Liver (tissue), 9 donors: ENCODE results near the gene UGT2A2. TPM values are rescaled to one million over a fixed set of nuclear protein-coding genes. Genes with fewer than 3 reads are reported as not detected.

Experiments
- DNase-seq: peaks from one replicate; pipeline ENCODE4 v3.0.0-alpha.2; 2017; ENCODE audit warnings: low spot score
- H3K27ac ChIP-seq, 2 donors: one replicate each; pipeline ENCODE4 v1.7.0; 2013; ENCODE audit warnings: inconsistent platforms in 2 of 2, low read length in 2 of 2, control low read depth in 1 of 2, low read depth in 1 of 2, mild to moderate bottlenecking in 1 of 2
- H3K27me3 ChIP-seq, 4 donors: one replicate each; pipeline versions ENCODE4 v1.6.1 to v1.7.0; 2013; ENCODE audit warnings: low read length in 3 of 4, inconsistent platforms in 1 of 4, mild to moderate bottlenecking in 1 of 4, moderate library complexity in 1 of 4; ENCODE audit not compliant: control insufficient read depth in 4 of 4, insufficient read depth in 4 of 4
- H3K36me3 ChIP-seq, 4 donors: one replicate each; pipeline versions ENCODE4 v1.6.1 to v1.7.0; 2013; ENCODE audit warnings: low read length in 3 of 4, mild to moderate bottlenecking in 3 of 4, low read depth in 1 of 4, moderate library complexity in 1 of 4; ENCODE audit not compliant: control insufficient read depth in 4 of 4, insufficient read depth in 3 of 4
- H3K4me1 ChIP-seq, 4 donors: one replicate each; pipeline versions ENCODE4 v1.6.1 to v1.7.0; 2013; ENCODE audit warnings: low read length in 3 of 4, mild to moderate bottlenecking in 3 of 4, moderate library complexity in 1 of 4; ENCODE audit not compliant: control insufficient read depth in 4 of 4, insufficient read depth in 4 of 4
- H3K4me3 ChIP-seq, 3 donors: one replicate each; pipeline versions ENCODE4 v1.6.1 to v1.7.0; 2013; ENCODE audit warnings: low read length in 3 of 3, control low read depth in 1 of 3, low read depth in 1 of 3, mild to moderate bottlenecking in 1 of 3
- H3K9ac ChIP-seq, 2 donors: one replicate each; pipeline ENCODE4 v1.7.0; 2013; ENCODE audit warnings: low read length in 2 of 2, mild to moderate bottlenecking in 2 of 2, moderate library complexity in 2 of 2, control low read depth in 1 of 2, low read depth in 1 of 2
- H3K9me3 ChIP-seq, 4 donors: one replicate each; pipeline versions ENCODE4 v1.6.1 to v1.7.0; 2013; ENCODE audit warnings: low read length in 3 of 4; ENCODE audit not compliant: control insufficient read depth in 4 of 4
- ATF3 ChIP-seq: IDR thresholded peaks from 2 replicates; pipeline ENCODE4 v1.6.1; 2016; ENCODE audit warnings: antibody characterized with exemption
- FOXA2 ChIP-seq: IDR thresholded peaks from 2 replicates; pipeline ENCODE4 v1.6.1; 2016; ENCODE audit warnings: antibody characterized with exemption
- GABPA ChIP-seq, 2 donors: IDR thresholded peaks in 1 of 2; conservative IDR thresholded peaks in 1 of 2; 2 replicates each; pipeline ENCODE4 v1.6.1; 2016; ENCODE audit warnings: antibody characterized with exemption in 2 of 2, mild to moderate bottlenecking in 1 of 2, moderate library complexity in 1 of 2
- HNF4A ChIP-seq, 2 donors: conservative IDR thresholded peaks; 2 replicates each; pipeline ENCODE4 v1.6.1; 2016; ENCODE audit warnings: antibody characterized with exemption in 2 of 2, mild to moderate bottlenecking in 2 of 2
- JUND ChIP-seq, 2 donors: IDR thresholded peaks; 2 replicates each; pipeline ENCODE4 v1.6.1; 2016; ENCODE audit warnings: antibody characterized with exemption in 2 of 2
- RAD21 ChIP-seq, 2 donors: IDR thresholded peaks; 2 replicates each; pipeline ENCODE4 v1.6.1; 2016; ENCODE audit warnings: antibody characterized with exemption in 2 of 2, mild to moderate bottlenecking in 2 of 2
- REST ChIP-seq: IDR thresholded peaks from 2 replicates; pipeline ENCODE4 v1.6.1; 2016; ENCODE audit warnings: antibody characterized with exemption, mild to moderate bottlenecking
- RXRA ChIP-seq, 2 donors: IDR thresholded peaks; 2 replicates each; pipeline ENCODE4 v1.6.1; 2017 to 2018; ENCODE audit warnings: antibody characterized with exemption in 2 of 2, mild to moderate bottlenecking in 1 of 2
- SP1 ChIP-seq: IDR thresholded peaks from 2 replicates; pipeline ENCODE4 v1.6.1; 2018; ENCODE audit warnings: antibody characterized with exemption, mild to moderate bottlenecking
- YY1 ChIP-seq: IDR thresholded peaks from 2 replicates; pipeline ENCODE4 v1.6.1; 2016; ENCODE audit warnings: antibody characterized with exemption, mild to moderate bottlenecking
- WGBS: extraction: QIAGEN DNeasy Blood & Tissue Kit; methylation state at CpG from one replicate; pipeline ENCODE4 v1.1.7; 2013; 5-methylcytosine and 5-hydroxymethylcytosine counted together
- polyA plus RNA-seq, 2 donors: library from polyadenylated mRNA; stranded (reverse) in 1 of 2; unstranded in 1 of 2; fragments of 200-250 nt in 1 of 2; fragments of >200 nt in 1 of 2; fragmentation: Nextera tagmentation in 1 of 2; extraction: Ambion mirVana in 1 of 2; gene quantifications; one replicate each; pipeline versions ENCODE4 v1.2.1 to v1.2.3, GENCODE V29; 2013 to 2015
- total RNA-seq, 2 donors: library from RNA; depleted of rRNA; stranded (reverse); fragments of >200 nt; gene quantifications; one replicate each; pipeline ENCODE4 v1.2.3, GENCODE V29; 2014
- TF ChIP-seq, protein P1 (sequence below): fragments of 150-350 bp; IDR thresholded peaks from 2 replicates; pipeline ENCODE4 v1.5.1; 2017; ENCODE audit warnings: improper control_type of control experiment, low read depth, low read length; ENCODE audit not compliant: missing input control
- TF ChIP-seq, protein P2 (sequence below): IDR thresholded peaks from 2 replicates; pipeline ENCODE4 v1.6.1; 2016; ENCODE audit warnings: antibody characterized with exemption
- donor health status: healthy.
- donor health status: healthy.
- donor health status: healthy.
- donor health status: healthy.
- donor health status: healthy.

UGT2A2 gene
- total RNA-seq: not detected
- polyA plus RNA-seq: not detected

DNA sequence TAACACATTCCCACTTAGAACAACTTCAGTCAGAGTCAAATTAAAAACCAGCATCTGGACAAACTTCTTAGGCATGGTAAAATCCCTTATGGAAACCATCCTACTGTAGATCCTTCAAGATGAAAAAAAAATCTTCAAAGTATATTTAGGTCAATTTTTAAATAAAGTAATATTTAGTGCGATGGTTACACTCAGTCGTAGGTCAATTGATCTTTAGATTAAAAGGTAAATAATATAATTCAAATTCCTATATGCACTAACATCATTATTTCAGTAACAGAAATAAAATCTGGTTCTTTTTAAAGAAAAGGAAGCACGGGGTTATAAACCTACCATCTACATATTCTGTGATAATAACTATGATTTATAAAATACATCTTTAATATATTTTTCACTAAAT, at the start of gene UGT2A2:
UGT2A2 (minus strand) TSS at position 101 of the 400 bp plus-strand sequence; CDS start at position 99, 2 bp downstream.
- no peak for TF ChIP-seq RXRA (IDR thresholded peaks at IDR 0.05)
- no peak for TF ChIP-seq JUND (IDR thresholded peaks at IDR 0.05)
- TF ChIP-seq SP1: no peak
- no peak for TF ChIP-seq GABPA (IDR thresholded peaks at IDR 0.05 in 1 of 2, conservative IDR thresholded peaks at IDR 0.05 in 1 of 2)
- TF ChIP-seq FOXA2: no peak
- no peak for TF ChIP-seq RAD21 (IDR thresholded peaks at IDR 0.05)
- no peak for TF ChIP-seq REST
- Histone ChIP-seq H3K4me3 (no peak within 1 kb of the TSS), H3K27ac (peak within 1 kb of the TSS; percentile 20 to 39), H3K9ac (no peak within 1 kb of the TSS), H3K4me1 (peaks cover 0 to 7% (median 0%) of the 10 kb centered on the region in 4 donors), H3K27me3 (no peaks in the 10 kb centered on the region), H3K9me3 (no peaks in the 10 kb centered on the region), H3K36me3 (no peaks in the 10 kb centered on the region)
- no peak for DNase-seq
- 95% methylated on average over 3 of the region's 3 CpGs for WGBS

DNA sequence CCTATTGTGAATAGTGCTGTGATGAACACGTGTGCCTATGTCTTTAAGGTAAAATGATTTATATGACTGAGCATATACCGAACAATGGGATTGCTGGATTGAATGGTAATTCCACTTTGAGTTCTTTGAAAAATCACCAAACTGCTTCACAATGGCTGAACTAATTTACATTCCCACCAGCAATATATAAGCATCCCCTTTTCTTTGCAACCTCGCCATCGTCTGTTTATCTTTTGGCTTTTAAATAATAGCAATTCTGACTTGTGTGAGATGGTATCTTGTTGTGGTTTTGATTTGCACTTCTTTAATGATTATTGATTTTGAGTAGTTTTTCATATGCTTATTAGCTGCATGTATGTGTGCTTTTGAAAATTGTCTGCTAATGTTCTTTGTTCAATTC, 45.4 kb upstream of the UGT2A2 start:
- Histone ChIP-seq H3K27me3 (no peaks in the 10 kb centered on the region), H3K36me3 (no peaks in the 10 kb centered on the region), H3K9ac (no peak overlapping the region), H3K4me3 (no peak overlapping the region), H3K27ac (no peak overlapping the region), H3K9me3 (no peaks in the 10 kb centered on the region), H3K4me1 (peaks cover 0 to 6% (median 2%) of the 10 kb centered on the region in 4 donors)
- WGBS: 68% methylated on average over 4 of the region's 4 CpGs
- TF ChIP-seq, protein P1, sequence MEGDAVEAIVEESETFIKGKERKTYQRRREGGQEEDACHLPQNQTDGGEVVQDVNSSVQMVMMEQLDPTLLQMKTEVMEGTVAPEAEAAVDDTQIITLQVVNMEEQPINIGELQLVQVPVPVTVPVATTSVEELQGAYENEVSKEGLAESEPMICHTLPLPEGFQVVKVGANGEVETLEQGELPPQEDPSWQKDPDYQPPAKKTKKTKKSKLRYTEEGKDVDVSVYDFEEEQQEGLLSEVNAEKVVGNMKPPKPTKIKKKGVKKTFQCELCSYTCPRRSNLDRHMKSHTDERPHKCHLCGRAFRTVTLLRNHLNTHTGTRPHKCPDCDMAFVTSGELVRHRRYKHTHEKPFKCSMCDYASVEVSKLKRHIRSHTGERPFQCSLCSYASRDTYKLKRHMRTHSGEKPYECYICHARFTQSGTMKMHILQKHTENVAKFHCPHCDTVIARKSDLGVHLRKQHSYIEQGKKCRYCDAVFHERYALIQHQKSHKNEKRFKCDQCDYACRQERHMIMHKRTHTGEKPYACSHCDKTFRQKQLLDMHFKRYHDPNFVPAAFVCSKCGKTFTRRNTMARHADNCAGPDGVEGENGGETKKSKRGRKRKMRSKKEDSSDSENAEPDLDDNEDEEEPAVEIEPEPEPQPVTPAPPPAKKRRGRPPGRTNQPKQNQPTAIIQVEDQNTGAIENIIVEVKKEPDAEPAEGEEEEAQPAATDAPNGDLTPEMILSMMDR: no peak
- no peak for TF ChIP-seq ATF3
- no peak for DNase-seq

GRCh38 chr4:69668680-69669079, 29.2 kb upstream of the UGT2A2 start:
- no peaks in the 10 kb centered on the region for H3K27me3 ChIP-seq

More at GRCh38 chr4:69668680-69669079, 29.2 kb upstream of the UGT2A2 start:
- TF ChIP-seq FOXA2 (no peak), YY1 (no peak), ATF3 (no peak), HNF4A (conservative IDR thresholded peaks at IDR 0.05) (no peak), SP1 (no peak), REST (no peak)
- TF ChIP-seq, protein P2, sequence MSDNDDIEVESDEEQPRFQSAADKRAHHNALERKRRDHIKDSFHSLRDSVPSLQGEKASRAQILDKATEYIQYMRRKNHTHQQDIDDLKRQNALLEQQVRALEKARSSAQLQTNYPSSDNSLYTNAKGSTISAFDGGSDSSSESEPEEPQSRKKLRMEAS: no peak
- TF ChIP-seq, protein P1: no peak
- Histone ChIP-seq H3K4me1 (no peaks in the 10 kb centered on the region), H3K4me3 (no peak overlapping the region), H3K9ac (no peak overlapping the region), H3K36me3 (no peaks in the 10 kb centered on the region), H3K9me3 (no peaks in the 10 kb centered on the region), H3K27ac (no peak overlapping the region)
- no peak for DNase-seq
